ENCODE measurements around the gene PHOX2B. TPM values are rescaled to one million over a fixed set of nuclear protein-coding genes. Genes with fewer than 3 reads are reported as not detected.
A peak's percentile ranks its signal among the peaks of the same experiment; 100 is the strongest.
"Not testable (repeated sequence)": the region's sequence is repeated elsewhere in the genome, so short reads cannot be mapped to it uniquely, and the experiment has no call there.

Gene PHOX2B
- total RNA-seq, 1 experiment from 2014 or later: 0.09 TPM

DNA sequence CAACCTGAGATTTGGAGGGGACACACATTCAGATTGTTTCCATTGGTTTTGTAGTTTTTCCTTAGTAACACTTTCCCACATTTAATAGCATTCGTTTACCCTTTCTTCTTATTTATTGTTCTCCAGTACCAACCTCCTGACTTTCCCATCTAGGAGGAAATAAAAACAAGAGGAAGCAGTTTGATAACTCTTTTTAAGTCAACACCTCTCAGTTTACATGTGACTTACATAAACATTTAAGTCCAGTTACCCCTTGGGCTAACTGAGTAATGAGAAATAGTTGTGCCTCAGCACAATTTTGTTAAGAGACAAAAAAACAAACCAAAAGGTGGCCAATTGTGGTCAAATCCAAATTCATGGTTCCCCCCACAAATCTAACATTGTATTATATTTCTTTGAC lies 34.8 kb downstream of the PHOX2B start:
- intact Hi-C loops (cut with micrococcal nuclease; ENCODE audit: unreplicated experiment): no loop called here
- no peaks in the 10 kb centered on the region for H3K4me1 ChIP-seq (ENCODE audit: insufficient read depth, low read length, poor library complexity, severe bottlenecking)
- POLR2A ChIA-PET (ENCODE audit: low non-redundant PET): no interaction called here
- CTCF ChIA-PET: no interaction called here
- no peaks in the 10 kb centered on the region for H3K9me3 ChIP-seq (ENCODE audit: low read depth, low read length, poor library complexity, severe bottlenecking)
- TF ChIP-seq, protein P1, sequence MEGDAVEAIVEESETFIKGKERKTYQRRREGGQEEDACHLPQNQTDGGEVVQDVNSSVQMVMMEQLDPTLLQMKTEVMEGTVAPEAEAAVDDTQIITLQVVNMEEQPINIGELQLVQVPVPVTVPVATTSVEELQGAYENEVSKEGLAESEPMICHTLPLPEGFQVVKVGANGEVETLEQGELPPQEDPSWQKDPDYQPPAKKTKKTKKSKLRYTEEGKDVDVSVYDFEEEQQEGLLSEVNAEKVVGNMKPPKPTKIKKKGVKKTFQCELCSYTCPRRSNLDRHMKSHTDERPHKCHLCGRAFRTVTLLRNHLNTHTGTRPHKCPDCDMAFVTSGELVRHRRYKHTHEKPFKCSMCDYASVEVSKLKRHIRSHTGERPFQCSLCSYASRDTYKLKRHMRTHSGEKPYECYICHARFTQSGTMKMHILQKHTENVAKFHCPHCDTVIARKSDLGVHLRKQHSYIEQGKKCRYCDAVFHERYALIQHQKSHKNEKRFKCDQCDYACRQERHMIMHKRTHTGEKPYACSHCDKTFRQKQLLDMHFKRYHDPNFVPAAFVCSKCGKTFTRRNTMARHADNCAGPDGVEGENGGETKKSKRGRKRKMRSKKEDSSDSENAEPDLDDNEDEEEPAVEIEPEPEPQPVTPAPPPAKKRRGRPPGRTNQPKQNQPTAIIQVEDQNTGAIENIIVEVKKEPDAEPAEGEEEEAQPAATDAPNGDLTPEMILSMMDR (conservative IDR thresholded peaks at IDR 0.05; ENCODE audit: low read depth, low read length): no peak
- no peak for TF ChIP-seq EZH2 (IDR thresholded peaks at IDR 0.05; ENCODE audit: borderline replicate concordance, low read depth, low read length, poor library complexity, severe bottlenecking)
- no peaks in the 10 kb centered on the region for H3K36me3 ChIP-seq (ENCODE audit: insufficient read depth, low read length, poor library complexity, severe bottlenecking)
- DNase-seq (ENCODE audit: low spot score): no peak
- H3K27ac ChIP-seq (ENCODE audit: low read depth, low read length, poor library complexity, severe bottlenecking): no peak overlapping the region
- H3K27me3 ChIP-seq (replicated peaks; ENCODE audit: insufficient read depth, low read depth, low read length, poor library complexity): peaks cover 43% of the 10 kb centered on the region
- no TSS peak for BruUV-seq (replicated peaks)
- no peak overlapping the region for H3K4me3 ChIP-seq (ENCODE audit: low read depth, low read length, poor library complexity, severe bottlenecking)

DNA sequence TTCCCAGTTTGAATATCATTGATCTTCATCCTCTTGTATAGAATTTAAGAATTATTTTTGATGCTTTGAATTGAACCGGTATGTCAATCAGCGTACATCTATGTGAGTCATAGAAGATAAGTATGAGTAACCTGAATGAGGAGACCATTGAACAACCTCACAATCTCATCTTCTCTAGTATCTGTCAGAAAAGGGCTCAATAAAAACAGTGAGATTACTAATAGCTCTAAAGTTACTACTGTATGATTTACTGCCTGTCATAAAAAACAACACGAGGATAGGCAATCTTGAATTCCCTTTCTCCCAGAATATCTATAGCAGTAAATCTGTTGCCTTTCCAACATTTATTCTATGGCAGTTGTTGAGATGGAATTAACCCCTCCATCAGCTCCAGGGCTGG lies 36.1 kb downstream of the PHOX2B start:
- DNase-seq (ENCODE audit: low spot score): no peak
- ChIA-PET CTCF (no interaction called here), POLR2A (ENCODE audit: low non-redundant PET) (no interaction called here)
- intact Hi-C loops (cut with micrococcal nuclease; ENCODE audit: unreplicated experiment): no loop called here
- TF ChIP-seq EZH2 (IDR thresholded peaks at IDR 0.05; ENCODE audit: borderline replicate concordance, low read depth, low read length, poor library complexity, severe bottlenecking): no peak
- TF ChIP-seq, protein P1 (conservative IDR thresholded peaks at IDR 0.05; ENCODE audit: low read depth, low read length): no peak
- Histone ChIP-seq H3K36me3 (ENCODE audit: insufficient read depth, low read length, poor library complexity, severe bottlenecking) (no peaks in the 10 kb centered on the region), H3K27ac (ENCODE audit: low read depth, low read length, poor library complexity, severe bottlenecking) (no peak overlapping the region), H3K9me3 (ENCODE audit: low read depth, low read length, poor library complexity, severe bottlenecking) (no peaks in the 10 kb centered on the region), H3K4me1 (ENCODE audit: insufficient read depth, low read length, poor library complexity, severe bottlenecking) (no peaks in the 10 kb centered on the region), H3K27me3 (replicated peaks; ENCODE audit: insufficient read depth, low read depth, low read length, poor library complexity) (peaks cover 33% of the 10 kb centered on the region), H3K4me3 (ENCODE audit: low read depth, low read length, poor library complexity, severe bottlenecking) (no peak overlapping the region)
- BruUV-seq (replicated peaks): no TSS peak

DNA sequence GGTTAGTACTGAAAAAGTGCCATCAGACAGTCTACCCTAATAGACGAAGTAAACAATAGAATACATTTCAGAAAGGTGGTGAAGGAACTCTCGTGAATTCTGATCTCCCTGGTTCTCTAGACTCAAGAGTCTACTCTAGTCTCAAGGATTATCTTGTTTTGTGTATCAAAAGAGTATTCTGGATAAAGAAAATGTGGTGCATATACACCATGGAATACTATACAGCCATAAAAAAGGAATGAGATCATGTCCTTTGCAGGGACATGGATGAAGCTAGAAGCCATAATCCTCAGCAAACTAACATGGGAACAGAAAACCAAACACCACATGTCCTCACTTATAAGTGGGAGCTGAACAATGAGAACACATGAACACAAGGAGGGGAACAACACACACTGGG lies 36.9 kb downstream of the PHOX2B start:
- DNase-seq (ENCODE audit: low spot score); H3K4me1 ChIP-seq (ENCODE audit: insufficient read depth, low read length, poor library complexity, severe bottlenecking); H3K27ac ChIP-seq (ENCODE audit: low read depth, low read length, poor library complexity, severe bottlenecking); BruUV-seq (replicated peaks); CTCF ChIA-PET; POLR2A ChIA-PET (ENCODE audit: low non-redundant PET); intact Hi-C loops (cut with micrococcal nuclease; ENCODE audit: unreplicated experiment); H3K36me3 ChIP-seq (ENCODE audit: insufficient read depth, low read length, poor library complexity, severe bottlenecking); H3K9me3 ChIP-seq (ENCODE audit: low read depth, low read length, poor library complexity, severe bottlenecking); H3K4me3 ChIP-seq (ENCODE audit: low read depth, low read length, poor library complexity, severe bottlenecking): not testable (repeated sequence)
- H3K27me3 ChIP-seq (replicated peaks; ENCODE audit: insufficient read depth, low read depth, low read length, poor library complexity): peaks cover 25% of the 10 kb centered on the region

DNA sequence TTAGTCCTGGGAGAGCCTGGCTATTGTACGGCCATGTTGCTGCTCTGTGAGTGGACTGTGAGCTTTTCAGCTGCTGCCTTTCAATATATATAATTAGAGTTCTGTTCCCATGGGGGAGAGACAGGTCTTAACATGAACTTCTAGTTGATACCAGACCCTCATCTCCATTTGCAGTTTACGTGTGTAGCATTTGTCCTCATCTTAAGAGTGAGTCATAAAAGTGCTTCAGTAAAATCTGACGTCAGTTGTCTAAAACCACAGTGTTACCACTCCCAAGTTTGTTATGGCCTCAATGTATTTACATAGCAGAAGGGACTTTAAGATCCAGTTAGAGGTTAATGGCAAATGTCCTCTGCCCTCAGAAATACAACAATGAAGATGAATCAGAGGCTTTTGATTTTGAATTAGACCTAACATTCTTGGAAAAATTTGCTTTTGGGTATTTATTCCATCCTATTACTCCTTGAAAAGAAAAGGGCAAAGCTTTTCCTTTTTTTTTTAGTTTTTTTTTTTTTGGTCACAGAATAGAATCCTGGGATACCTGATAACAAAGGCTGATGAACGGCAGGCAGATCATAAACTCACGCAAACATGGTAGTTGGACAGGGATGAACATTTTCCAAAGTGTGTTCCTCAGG lies 38.6 kb downstream of the PHOX2B start:
- CTCF ChIA-PET: no interaction called here
- intact Hi-C loops (cut with micrococcal nuclease; ENCODE audit: unreplicated experiment): no loop called here

More for the DNA sequence above, 38.6 kb downstream of the PHOX2B start:
- TF ChIP-seq, protein P1 (conservative IDR thresholded peaks at IDR 0.05; ENCODE audit: low read depth, low read length): no peak
- no peak for TF ChIP-seq EZH2 (IDR thresholded peaks at IDR 0.05; ENCODE audit: borderline replicate concordance, low read depth, low read length, poor library complexity, severe bottlenecking)
- BruUV-seq (replicated peaks): no TSS peak
- DNase-seq (ENCODE audit: low spot score): peak; percentile 5
- Histone ChIP-seq H3K36me3 (ENCODE audit: insufficient read depth, low read length, poor library complexity, severe bottlenecking) (no peaks in the 10 kb centered on the region), H3K27me3 (replicated peaks; ENCODE audit: insufficient read depth, low read depth, low read length, poor library complexity) (peaks cover 11% of the 10 kb centered on the region), H3K27ac (ENCODE audit: low read depth, low read length, poor library complexity, severe bottlenecking) (no peak overlapping the region), H3K9me3 (ENCODE audit: low read depth, low read length, poor library complexity, severe bottlenecking) (no peaks in the 10 kb centered on the region), H3K4me1 (ENCODE audit: insufficient read depth, low read length, poor library complexity, severe bottlenecking) (no peaks in the 10 kb centered on the region), H3K4me3 (ENCODE audit: low read depth, low read length, poor library complexity, severe bottlenecking) (no peak overlapping the region)
- POLR2A ChIA-PET (ENCODE audit: low non-redundant PET): no interaction called here

Measured in A673 (cell line).